ENCODE results near the gene C1orf56.

GRCh38 chr1:151051356-151052009 is 3.9 kb downstream of the C1orf56 start:
- TF ChIP-seq GABPA (IDR thresholded peaks at IDR 0.05; ENCODE audit: low read depth, low read length) (no peak), GABPA (CRISPR knock-in tag; IDR thresholded peaks at IDR 0.05; ENCODE audit: low read depth) (no peak), MEIS2 (CRISPR knock-in tag; IDR thresholded peaks at IDR 0.05) (no peak), MLX (CRISPR knock-in tag; IDR thresholded peaks at IDR 0.05) (no peak), HOXA7 (CRISPR knock-in tag; IDR thresholded peaks at IDR 0.05) (no peak), PHB2 (IDR thresholded peaks at IDR 0.05; ENCODE audit: partially characterized antibody) (no peak), ZNF570 (CRISPR knock-in tag; IDR thresholded peaks at IDR 0.05; ENCODE audit: borderline replicate concordance) (no peak), ZNF883 (CRISPR knock-in tag; IDR thresholded peaks at IDR 0.05; ENCODE audit: not compliant biosample characterization) (no peak), ZBTB1 (CRISPR knock-in tag; IDR thresholded peaks at IDR 0.05; ENCODE audit: borderline replicate concordance) (no peak), MAFK (conservative IDR thresholded peaks at IDR 0.05 in 1 of 2, IDR thresholded peaks at IDR 0.05 in 1 of 2; ENCODE audit: low read length in 2 of 2) (no peak)
